C4-2B (cell line): ENCODE data around the gene TEX12.

Experiments
- H3K27ac ChIP-seq: fragments of 450-650 bp; 2 replicates; pipeline ENCODE4 v1.5.1; 2017
- ZFX ChIP-seq: fragments of 450-650 bp; IDR thresholded peaks from 2 replicates; pipeline ENCODE4 v1.6.1; 2017
- TF ChIP-seq, protein P1 (sequence below): fragments of 450-650 bp; conservative IDR thresholded peaks from 2 replicates; pipeline ENCODE4 v1.5.1; 2017; ENCODE audit warnings: mild to moderate bottlenecking

TEX12 gene, protein sequence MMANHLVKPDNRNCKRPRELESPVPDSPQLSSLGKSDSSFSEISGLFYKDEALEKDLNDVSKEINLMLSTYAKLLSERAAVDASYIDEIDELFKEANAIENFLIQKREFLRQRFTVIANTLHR

DNA sequence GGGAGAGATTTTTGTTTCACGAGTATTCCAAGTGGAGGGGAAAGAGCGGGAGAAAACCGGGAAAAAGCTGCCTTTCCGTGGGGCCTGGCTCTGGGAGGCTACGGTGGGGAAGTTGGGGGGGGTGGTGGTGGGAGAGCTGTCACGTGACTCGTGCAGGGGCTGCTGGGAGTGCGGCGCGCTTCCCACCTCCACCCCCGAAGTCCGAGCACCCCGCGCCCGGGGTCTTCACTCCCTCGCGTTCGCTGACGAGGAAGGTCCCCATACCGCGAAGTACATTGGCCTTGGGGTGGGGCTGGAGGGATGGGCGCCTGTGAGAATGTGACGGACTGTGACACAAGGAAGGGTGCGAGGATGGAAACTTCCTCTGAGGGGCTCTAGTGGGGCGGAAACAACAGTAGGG, at the start of gene TEX12:
Gene TEX12 (plus strand): TSS at position 228 of the 400 bp plus-strand sequence. CDS start 1,897 bp downstream, outside the sequence.
- H3K27ac ChIP-seq: no peak within 1 kb of the TSS
- no peak for TF ChIP-seq ZFX
- TF ChIP-seq, protein P1, sequence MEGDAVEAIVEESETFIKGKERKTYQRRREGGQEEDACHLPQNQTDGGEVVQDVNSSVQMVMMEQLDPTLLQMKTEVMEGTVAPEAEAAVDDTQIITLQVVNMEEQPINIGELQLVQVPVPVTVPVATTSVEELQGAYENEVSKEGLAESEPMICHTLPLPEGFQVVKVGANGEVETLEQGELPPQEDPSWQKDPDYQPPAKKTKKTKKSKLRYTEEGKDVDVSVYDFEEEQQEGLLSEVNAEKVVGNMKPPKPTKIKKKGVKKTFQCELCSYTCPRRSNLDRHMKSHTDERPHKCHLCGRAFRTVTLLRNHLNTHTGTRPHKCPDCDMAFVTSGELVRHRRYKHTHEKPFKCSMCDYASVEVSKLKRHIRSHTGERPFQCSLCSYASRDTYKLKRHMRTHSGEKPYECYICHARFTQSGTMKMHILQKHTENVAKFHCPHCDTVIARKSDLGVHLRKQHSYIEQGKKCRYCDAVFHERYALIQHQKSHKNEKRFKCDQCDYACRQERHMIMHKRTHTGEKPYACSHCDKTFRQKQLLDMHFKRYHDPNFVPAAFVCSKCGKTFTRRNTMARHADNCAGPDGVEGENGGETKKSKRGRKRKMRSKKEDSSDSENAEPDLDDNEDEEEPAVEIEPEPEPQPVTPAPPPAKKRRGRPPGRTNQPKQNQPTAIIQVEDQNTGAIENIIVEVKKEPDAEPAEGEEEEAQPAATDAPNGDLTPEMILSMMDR: no peak

DNA sequence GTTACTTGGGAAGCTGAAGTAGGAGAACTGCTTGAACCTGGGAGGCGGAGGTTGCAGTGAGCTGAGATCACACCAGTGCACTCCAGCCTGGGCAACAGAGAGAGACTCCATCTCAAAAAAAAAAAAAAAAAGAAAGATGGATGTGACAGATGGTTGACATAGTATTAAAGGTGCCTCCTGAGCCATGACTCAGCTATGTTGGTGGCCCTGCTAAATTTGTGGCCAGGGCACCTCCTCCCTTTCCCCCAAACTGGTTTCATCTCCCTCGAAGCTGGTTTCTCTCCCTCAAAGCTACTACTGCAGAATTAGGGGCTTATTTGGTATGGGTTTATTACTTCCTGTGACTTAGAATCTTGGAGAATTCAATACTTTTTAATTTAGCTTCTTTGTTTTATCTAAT, 49.0 kb upstream of the TEX12 start:
- H3K27ac ChIP-seq: no peak overlapping the region
- TF ChIP-seq, protein P1: no peak
- TF ChIP-seq ZFX: no peak

DNA sequence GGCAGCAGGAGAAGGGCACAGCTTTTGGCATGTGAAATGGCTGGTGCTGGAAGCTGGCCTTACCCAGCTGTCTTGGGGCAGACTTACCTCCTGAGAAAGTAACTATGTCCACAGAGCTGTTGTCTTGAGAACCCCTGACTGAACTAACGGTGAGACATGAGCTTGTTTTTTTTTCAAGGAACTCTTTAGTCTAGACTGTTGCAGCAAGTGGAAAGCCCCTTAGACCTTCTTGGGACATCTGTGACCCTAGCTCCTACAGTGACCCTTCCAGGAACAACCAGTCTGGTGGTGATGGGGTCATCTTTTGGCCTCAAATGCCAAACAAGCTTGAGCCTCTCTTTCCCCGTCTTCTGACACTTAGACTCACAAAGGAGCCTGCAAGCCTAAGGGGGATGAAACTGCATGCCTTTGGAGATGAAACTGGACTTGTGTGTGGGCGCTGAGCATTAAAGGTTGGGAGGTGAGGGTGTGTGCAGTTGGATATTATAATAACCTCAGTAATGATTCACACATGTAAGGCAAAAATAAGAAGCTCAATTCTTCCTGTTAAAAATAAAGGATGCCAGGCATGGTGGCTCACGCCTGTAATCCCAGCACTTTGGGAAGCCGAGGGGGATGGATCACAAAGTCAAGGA, 45.1 kb upstream of the TEX12 start:
- H3K27ac ChIP-seq: no peak overlapping the region
- TF ChIP-seq ZFX: no peak
- TF ChIP-seq, protein P1: no peak

DNA sequence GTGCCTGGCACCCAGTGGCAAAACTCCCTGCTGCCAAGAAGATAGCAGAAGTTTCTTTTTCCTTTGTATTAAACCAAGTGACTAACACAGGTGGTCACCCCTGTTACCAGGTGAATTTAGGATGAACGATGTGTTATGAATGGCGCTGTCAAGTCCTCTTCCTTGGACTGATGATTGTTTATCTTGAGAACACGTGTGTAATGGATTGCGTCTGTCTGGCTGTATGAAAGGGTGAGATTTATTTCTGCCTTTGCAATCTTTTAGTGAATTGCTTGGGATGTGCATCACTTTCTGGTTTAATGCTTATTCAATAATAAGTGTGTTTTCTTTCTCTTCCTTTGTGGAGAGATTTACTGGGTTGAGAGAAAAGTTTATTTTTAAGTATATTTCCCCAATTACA, 44.0 kb upstream of the TEX12 start:
- TF ChIP-seq, protein P1: no peak
- no peak for TF ChIP-seq ZFX
- no peak overlapping the region for H3K27ac ChIP-seq

DNA sequence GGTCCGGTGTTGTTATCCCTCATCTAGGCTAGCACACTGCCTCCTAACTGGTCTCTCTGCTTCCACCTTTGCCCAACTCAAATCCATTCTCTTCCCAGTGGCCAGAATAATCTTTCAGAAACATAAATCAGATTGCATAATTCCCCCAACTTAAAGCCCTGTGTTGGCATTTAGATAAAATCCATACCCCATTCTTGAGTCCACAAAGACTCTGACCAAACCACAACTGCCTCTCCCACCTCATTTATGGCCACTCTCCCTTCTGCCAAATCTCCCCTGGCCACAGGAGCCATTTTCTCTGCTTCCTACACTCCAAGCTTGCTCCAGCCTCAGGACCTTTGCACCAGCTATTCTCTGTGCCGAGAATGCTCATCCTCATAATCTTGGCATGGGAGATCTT, 40.1 kb upstream of the TEX12 start:
- TF ChIP-seq, protein P1: no peak
- no peak for TF ChIP-seq ZFX
- H3K27ac ChIP-seq: no peak overlapping the region

DNA sequence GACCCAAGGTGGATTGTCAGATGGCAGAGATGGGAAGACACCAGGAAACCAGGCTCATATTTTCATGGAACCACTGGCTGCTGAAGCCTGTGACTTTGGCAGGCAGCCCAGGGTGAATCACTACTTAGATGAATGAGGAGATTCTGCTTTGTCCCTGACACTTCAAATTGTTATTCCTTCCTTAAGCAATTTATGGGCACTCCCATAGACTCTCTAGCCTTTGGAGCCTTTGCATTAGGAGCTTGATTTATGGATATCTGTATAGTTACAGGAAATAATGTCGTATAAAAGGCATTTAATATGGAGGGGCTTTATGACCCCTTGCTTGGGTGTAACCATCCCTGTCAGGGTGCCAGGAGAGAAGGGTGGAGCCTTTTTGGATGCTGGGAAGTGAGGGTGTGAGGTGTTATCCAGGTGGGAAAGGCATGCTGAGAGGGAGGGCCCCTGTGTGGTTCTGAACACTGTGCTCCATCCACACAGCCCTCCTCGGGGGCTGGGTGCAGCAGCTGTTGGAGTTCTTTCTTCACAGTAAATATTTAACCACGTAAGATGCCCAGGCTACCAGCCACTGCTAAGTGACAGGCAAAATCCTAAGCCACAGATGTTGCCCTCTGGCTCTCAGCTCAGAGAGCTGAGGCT, 38.6 kb upstream of the TEX12 start:
- no peak overlapping the region for H3K27ac ChIP-seq

DNA sequence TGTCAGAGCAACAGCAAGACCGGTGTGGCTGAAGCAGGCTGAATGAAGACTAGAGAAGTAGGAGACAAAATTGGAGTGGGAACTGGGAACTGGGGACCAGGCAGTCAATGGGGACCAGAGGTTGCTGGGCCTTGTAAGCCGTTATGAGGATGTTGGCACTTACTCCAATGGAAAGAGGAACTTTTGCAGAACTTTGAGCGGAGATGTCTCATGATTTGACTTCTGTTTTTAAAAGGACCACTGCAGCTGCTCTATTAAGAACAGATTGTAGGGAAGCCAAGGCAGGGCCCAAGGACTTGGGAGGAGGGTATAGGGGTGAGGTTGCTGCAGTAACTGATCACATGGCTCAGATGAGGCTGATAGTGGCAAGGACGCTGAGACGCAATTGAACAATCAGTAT, 37.5 kb upstream of the TEX12 start:
- TF ChIP-seq ZFX: no peak
- TF ChIP-seq, protein P1: no peak
- no peak overlapping the region for H3K27ac ChIP-seq

More for the DNA sequence above, 38.6 kb upstream of the TEX12 start:
- TF ChIP-seq, protein P1: no peak
- no peak for TF ChIP-seq ZFX
